GM06990 (cell line): ENCODE data around the gene FBXW8.

Experiments
- DNase-seq: peaks from one replicate; pipeline ENCODE4 v3.0.0-alpha.2; 2011; ENCODE audit not compliant: insufficient read length; ENCODE audit errors: extremely low read depth
- H3K27me3 ChIP-seq: replicated peaks from 2 replicates; pipeline ENCODE4 v1.6.0; 2011; ENCODE audit warnings: low read length; ENCODE audit not compliant: control insufficient read depth, insufficient read depth
- H3K36me3 ChIP-seq: 2 replicates; pipeline ENCODE4 v1.5.1; 2011; ENCODE audit warnings: low read length; ENCODE audit not compliant: control insufficient read depth, insufficient read depth
- H3K4me3 ChIP-seq: replicated peaks from 2 replicates; pipeline ENCODE4 v1.5.1; 2011; ENCODE audit warnings: low read depth, mild to moderate bottlenecking, control low read depth, low read length
- CTCF ChIP-seq: IDR thresholded peaks from 2 replicates; pipeline ENCODE4 v1.5.1; 2011; ENCODE audit warnings: low read length, control low read depth, mild to moderate bottlenecking, inconsistent platforms; ENCODE audit not compliant: insufficient read depth, poor library complexity, severe bottlenecking

The FBXW8 gene

GRCh38 chr12:116879509-116880212 lies 31.1 kb upstream of the FBXW8 start:
- Histone ChIP-seq H3K27me3 (peaks cover 13% of the 10 kb centered on the region), H3K36me3 (no peaks in the 10 kb centered on the region), H3K4me3 (no peak overlapping the region)
- TF ChIP-seq CTCF = no peak
- DNase-seq = no peak

GRCh38 chr12:116880213-116880816 lies 30.4 kb upstream of the FBXW8 start:
- H3K4me3 ChIP-seq = no peak overlapping the region
- no peak for DNase-seq
- TF ChIP-seq CTCF = no peak
- H3K27me3 ChIP-seq = peaks cover 13% of the 10 kb centered on the region
- H3K36me3 ChIP-seq = no peaks in the 10 kb centered on the region

DNA sequence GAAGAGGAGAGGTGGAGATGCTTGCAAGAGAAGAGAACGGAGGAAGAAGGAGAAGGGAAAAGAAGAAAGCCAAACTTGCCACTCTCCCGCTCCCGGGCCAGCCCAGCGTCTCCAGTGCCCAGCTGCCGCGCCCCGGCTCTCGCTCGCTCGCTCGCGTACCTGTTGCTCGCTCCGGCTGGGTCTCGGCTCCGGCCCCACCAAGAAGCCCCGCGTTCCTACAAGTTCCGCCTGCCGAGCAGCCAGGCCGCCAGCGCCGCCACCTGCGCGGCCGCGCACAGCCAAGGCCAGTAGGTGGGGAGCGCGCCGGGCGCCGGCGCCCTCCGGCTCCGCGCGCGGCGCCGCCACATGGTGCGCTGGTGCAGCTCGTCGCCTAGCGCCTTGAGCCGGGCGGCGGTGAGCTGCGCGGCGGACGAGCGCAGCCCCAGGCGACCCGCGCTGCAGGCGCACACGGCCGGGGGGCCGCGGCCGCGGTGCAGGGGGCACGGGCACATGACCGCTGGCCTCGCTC lies 29.9 kb upstream of the FBXW8 start:
- no peak overlapping the region; the same call in 1 of the 2 replicates for H3K4me3 ChIP-seq
- DNase-seq = peak; percentile 81
- peaks cover 13% of the 10 kb centered on the region for H3K27me3 ChIP-seq
- no peak for TF ChIP-seq CTCF
- no peaks in the 10 kb centered on the region for H3K36me3 ChIP-seq

- Histone ChIP-seq H3K4me3 (peak within 1 kb of the TSS; percentile 20), H3K27me3 (peaks cover 13% of the 10 kb centered on the region)
These were observed 29.3 kb upstream of the FBXW8 start, which contains the start of gene HRK for GRCh38 chr12:116881325-116881876. TSS of gene HRK (minus strand) at chr12:116881441. CDS start at chr12:116881307, 134 bp downstream.

DNA sequence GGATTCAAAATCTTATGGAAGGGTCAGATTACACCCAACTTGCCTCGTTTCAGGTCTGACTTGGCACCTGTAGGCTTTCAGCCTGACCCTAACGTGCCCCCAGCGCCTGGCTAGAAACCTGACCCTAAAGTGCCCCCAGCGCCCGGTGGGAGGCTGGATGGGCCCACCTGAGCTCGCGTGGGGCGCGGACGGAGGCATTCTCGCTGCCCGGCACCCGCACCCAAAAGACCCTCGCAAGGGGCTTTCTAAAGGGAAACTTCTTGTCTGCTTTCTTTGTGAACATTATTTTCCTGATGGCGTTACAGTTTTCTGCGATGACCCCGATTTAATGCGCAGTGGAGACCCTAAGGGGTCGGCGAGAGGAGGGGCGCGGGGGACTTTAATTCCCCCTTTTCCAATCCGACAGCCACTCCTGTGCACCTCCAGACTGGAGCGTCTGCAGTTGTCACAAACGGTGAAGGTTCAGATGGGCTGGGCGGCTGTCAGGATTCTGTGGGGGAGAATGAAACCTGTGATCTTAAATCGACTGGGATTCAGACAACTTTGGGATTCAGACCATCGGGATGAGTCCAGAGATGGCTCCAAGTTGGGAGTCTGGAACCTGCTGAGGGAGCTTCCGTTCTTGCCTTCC lies 28.8 kb upstream of the FBXW8 start:
- no peak for TF ChIP-seq CTCF
- Histone ChIP-seq H3K4me3 (peak overlapping the region; percentile 20; the same call in 1 of the 2 replicates), H3K27me3 (peaks cover 13% of the 10 kb centered on the region)

More at GRCh38 chr12:116881325-116881876, 29.3 kb upstream of the FBXW8 start, which contains the start of gene HRK:
- no peak for TF ChIP-seq CTCF
- no peak for DNase-seq
- H3K36me3 ChIP-seq = no peaks in the 10 kb centered on the region

More for the DNA sequence above, 28.8 kb upstream of the FBXW8 start:
- DNase-seq = no peak
- H3K36me3 ChIP-seq = no peaks in the 10 kb centered on the region
